IPS DF 4.7 (cell line): ENCODE results near the gene ARAP1.

Experiments used
- DNase-seq: peaks from one replicate; pipeline ENCODE4 v3.0.0-alpha.2; 2013; ENCODE audit warnings: low spot score; ENCODE audit errors: extremely low read depth

ARAP1 gene

GRCh38 chr11:72668629-72669347, 83.4 kb downstream of the ARAP1 start:
- no peak for DNase-seq

- DNase-seq, result no peak
Observed at GRCh38 chr11:72665911-72666472, 86.2 kb downstream of the ARAP1 start.

GRCh38 chr11:72662036-72662435, 90.2 kb downstream of the ARAP1 start:
- no peak for DNase-seq

- DNase-seq, result no peak
Observed at GRCh38 chr11:72661486-72661885, 90.7 kb downstream of the ARAP1 start.

- DNase-seq, result no peak
Observed at GRCh38 chr11:72658989-72659640, 93.1 kb downstream of the ARAP1 start.

- no peak for DNase-seq
Observed at GRCh38 chr11:72657411-72658100, 94.7 kb downstream of the ARAP1 start.

- DNase-seq, result no peak
Observed at GRCh38 chr11:72655896-72656464, 96.2 kb downstream of the ARAP1 start.

GRCh38 chr11:72655014-72655413, 97.2 kb downstream of the ARAP1 start:
- no peak for DNase-seq

GRCh38 chr11:72653649-72654048, 98.6 kb downstream of the ARAP1 start:
- no peak for DNase-seq

- DNase-seq, result no peak
Observed at GRCh38 chr11:72652873-72653630, 99.2 kb downstream of the ARAP1 start.

- DNase-seq, result no peak
Observed at GRCh38 chr11:72652133-72652532, 100.1 kb downstream of the ARAP1 start.

GRCh38 chr11:72649215-72649976, 102.8 kb downstream of the ARAP1 start:
- DNase-seq, result no peak

- no peak for DNase-seq
Observed at GRCh38 chr11:72648384-72649136, 103.6 kb downstream of the ARAP1 start.

- no peak for DNase-seq
Observed at GRCh38 chr11:72647882-72648281, 104.3 kb downstream of the ARAP1 start.

GRCh38 chr11:72646472-72646871, 105.7 kb downstream of the ARAP1 start:
- no peak for DNase-seq

GRCh38 chr11:72646024-72646423, 106.2 kb downstream of the ARAP1 start:
- DNase-seq, result no peak

GRCh38 chr11:72643547-72643946, 108.7 kb downstream of the ARAP1 start:
- no peak for DNase-seq

- DNase-seq, result peak; percentile 30
Observed at GRCh38 chr11:72642884-72643522, 109.2 kb downstream of the ARAP1 start.
